HG03378 (cell line): ENCODE data around the gene CNTFR.
A peak's percentile ranks its signal among the peaks of the same experiment; 100 is the strongest.

ENCODE experiments used
- ATAC-seq: cut with Tn5 transposase; IDR thresholded peaks from one replicate; pipeline ENCODE4 v1.9.1; 2021; ENCODE audit warnings: mild to moderate bottlenecking, moderate library complexity; ENCODE audit not compliant: unreplicated experiment

CNTFR gene

GRCh38 chr9:34620061-34620994 lies 30.8 kb upstream of the CNTFR start, which contains the start of gene DCTN3:
Gene DCTN3 (minus strand): TSS chr9:34620495. CDS start chr9:34620464, 31 bp downstream.
- ATAC-seq: peak; percentile 96

GRCh38 chr9:34615132-34615531 lies 25.6 kb upstream of the CNTFR start:
- no peak for ATAC-seq

- no peak for ATAC-seq
These were observed 23.4 kb upstream of the CNTFR start for GRCh38 chr9:34612788-34613390.

GRCh38 chr9:34611811-34612787 lies 22.6 kb upstream of the CNTFR start, which contains the start of gene RPP25L:
Gene RPP25L (minus strand): TSS chr9:34612097. CDS start chr9:34611296, 801 bp downstream.
- peak; percentile 46 for ATAC-seq

- no peak for ATAC-seq
These were observed 21.8 kb upstream of the CNTFR start for GRCh38 chr9:34611251-34611810.

DNA sequence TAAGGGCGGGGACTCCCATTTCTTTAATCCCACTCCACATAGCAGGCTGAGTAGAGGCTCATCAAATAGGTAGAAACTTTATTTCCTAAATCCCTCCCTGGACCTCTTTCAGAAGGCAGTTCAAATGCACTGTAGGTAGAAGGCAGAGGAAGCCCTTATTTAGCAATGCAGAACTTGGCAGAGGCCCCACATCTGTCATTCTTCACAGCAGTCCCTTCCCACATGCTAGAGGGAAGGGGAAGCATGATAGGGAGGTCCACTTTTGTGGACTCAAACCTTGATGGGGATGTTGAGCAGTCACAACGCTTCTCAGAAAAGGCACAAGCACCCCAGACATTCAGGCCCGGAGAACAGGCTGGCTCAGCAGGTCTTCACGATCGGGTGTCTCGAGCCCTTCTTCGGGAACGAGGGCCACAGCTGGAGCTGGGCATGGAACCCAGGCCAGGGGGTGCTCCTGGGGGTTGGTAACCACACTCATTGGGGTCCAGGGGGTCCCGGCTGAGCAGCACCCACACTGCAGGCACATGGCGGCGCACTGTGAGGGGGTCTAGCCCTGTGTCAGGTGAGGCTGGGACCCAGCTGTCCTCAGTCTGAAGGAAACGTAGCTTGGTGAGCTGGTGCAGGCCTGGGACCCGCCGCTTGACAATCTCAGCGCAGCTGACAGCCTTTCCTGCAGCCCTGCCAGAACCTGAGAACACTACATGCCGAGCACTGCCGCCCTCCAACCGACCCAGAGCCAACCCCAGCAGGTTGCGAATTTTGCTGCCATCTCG lies 21.1 kb upstream of the CNTFR start:
- ATAC-seq: no peak

DNA sequence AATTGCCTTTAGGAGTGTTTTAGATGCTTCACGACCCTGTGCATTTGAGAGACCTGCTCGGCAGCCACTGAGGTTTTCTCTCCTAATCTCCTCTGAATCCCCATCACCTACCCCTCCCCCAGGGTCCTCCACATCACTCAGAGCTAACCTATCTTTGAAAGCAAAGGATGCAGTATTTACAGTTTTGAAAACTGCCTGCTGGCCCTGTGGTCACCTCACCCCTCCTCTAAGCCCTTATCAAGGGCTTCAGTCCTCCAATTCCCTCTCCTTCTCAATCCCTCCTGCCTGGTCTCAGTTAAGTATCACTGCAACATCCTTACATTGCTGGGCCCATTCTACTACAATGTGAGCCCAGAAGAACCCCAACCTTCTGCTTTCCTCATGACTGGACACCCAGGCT lies 17.8 kb upstream of the CNTFR start:
- ATAC-seq: no peak

- no peak for ATAC-seq
These were observed 17.4 kb upstream of the CNTFR start for GRCh38 chr9:34606905-34607304.

DNA sequence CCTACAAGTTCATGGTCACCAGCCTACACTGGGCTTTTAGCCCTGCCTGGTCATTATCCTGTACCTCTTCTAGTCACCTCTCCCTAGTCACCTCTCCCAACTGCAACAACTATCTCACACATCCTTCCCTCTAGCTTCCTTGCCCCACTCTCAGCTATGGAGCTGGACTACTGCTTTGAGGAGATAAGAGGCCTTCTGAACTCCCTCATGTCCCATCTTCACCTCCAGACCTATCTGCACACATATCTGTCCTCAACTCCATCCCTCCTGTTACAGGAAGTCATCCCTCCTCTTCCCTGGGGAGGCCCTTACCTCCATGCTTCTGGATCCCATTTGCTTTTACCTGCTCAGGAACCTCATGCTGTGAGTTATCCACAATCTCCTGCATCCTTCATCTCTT lies 16.7 kb upstream of the CNTFR start:
- no peak for ATAC-seq

- ATAC-seq: peak; percentile 82
These were observed 14.2 kb upstream of the CNTFR start for GRCh38 chr9:34603610-34604231.

GRCh38 chr9:34601937-34602573 lies 12.5 kb upstream of the CNTFR start:
- no peak for ATAC-seq

GRCh38 chr9:34600908-34601307 lies 11.4 kb upstream of the CNTFR start:
- ATAC-seq: no peak

- ATAC-seq: no peak
These were observed 10.0 kb upstream of the CNTFR start for GRCh38 chr9:34599546-34599945.

GRCh38 chr9:34594177-34594576 lies 4.7 kb upstream of the CNTFR start:
- no peak for ATAC-seq

DNA sequence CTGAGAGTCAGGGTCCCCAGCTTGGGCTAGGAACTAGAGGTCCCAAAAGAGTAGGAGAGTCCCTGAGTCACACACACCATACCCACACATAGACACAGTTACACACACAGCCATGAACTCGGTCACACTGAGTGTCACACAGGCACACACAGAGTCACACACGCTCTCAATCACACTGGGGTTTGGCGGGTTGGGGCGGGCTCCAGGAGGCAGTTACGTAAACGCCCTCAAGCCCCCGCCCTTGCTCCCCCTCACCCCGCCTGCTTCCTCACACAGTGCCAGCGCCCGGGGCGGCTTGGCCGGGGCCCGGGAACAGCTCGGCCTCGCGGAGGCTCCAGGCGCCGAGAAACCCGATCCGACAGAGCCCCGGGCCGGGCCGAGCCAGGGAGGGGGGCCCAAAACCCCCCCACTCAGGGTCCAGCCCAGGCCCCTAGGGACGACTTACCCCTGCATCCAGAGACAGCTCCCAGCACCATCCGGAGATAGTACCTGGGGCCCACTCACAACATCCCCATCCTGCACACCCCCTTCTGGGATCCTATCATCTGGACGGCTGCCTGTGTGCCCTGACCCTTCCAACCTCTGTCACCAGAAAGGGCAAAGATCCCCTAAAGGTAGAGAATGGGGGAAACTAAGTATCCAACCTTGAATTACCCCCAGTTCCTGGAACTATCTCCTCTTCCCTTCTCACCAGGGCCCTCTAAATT lies 3.5 kb upstream of the CNTFR start:
- ATAC-seq: no peak

GRCh38 chr9:34591917-34592866 lies 2.7 kb upstream of the CNTFR start:
- ATAC-seq: no peak

DNA sequence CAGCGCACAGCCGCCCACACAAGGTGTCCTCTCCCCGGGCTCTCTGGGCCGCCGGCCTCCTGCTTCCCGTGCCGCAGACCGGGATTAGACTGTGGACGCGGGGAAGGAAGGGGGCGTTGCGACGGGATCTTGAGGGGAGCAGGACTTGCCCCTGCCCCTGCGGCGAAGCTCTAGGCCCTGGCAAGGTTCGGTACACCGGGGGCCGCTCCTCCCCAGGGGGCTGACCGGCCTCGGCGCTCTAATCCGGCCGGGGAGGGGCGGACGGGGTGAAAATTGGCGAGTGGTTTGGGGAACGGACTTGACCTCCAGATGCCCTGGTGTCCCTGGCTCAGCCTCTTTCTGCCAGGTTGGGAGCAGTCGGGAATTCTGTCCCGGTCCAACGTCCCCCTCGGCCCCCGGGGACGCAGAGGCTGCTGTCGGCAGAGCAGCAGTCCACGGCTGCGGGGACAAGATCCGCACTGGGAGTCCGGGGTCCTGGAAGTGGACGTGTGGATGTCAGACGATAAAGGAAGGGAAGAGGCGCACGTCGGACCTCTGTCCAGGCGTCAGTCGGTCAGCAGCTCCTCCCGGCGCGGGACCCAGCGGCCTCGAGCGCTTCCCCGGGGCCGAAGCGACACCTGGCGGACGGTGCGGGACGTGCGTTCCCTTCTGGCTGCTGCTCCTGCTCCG lies 1.9 kb upstream of the CNTFR start:
- ATAC-seq: no peak
